Panc1 (cell line): ENCODE results near the gene SCN1B. TPM values are rescaled to one million over a fixed set of nuclear protein-coding genes. Genes with fewer than 3 reads are reported as not detected.

Source experiments
- ATAC-seq: fragments of 200-7000 bp; cut with Tn5 transposase; 2 replicates; pipeline ENCODE4 v1.9.1; 2020; ENCODE audit warnings: mild to moderate bottlenecking, moderate library complexity
- BruUV-seq: library from RNA; stranded (reverse); fragments of 400-500 nt; replicated peaks from 2 replicates; lab custom pipeline; 2021; lab: Mats Ljungman, UMichigan
- CTCF ChIA-PET: fragments of 300-600 bp; sonication (Branson Sonifier 250); formaldehyde crosslinking; loops from one replicate; lab custom pipeline; 2022; ENCODE audit warnings: antibody characterized with exemption; lab: Charles Lee
- POLR2A ChIA-PET: fragments of 300-600 bp; sonication (Branson Sonifier 250); formaldehyde crosslinking; loops from one replicate; lab custom pipeline; 2022; ENCODE audit warnings: antibody characterized with exemption; lab: Charles Lee
- DNase-seq: peaks from one replicate; pipeline ENCODE4 v3.0.0-alpha.2; 2010; ENCODE audit warnings: low read depth, low spot score
- H3K27ac ChIP-seq: 2 replicates; pipeline ENCODE4 v1.5.1; 2011; ENCODE audit warnings: mild to moderate bottlenecking, low read length, inconsistent platforms
- H3K27me3 ChIP-seq: fragments of 200-500 bp; sonication (Bioruptor generic); 2 replicates; pipeline ENCODE4 v1.6.0; 2014; ENCODE audit warnings: low read length, inconsistent platforms; ENCODE audit not compliant: control insufficient read depth, insufficient read depth
- H3K36me3 ChIP-seq: fragments of 200-500 bp; sonication (Bioruptor generic); 2 replicates; pipeline ENCODE4 v1.5.1; 2014; ENCODE audit warnings: inconsistent platforms, mild to moderate bottlenecking, low read length, moderate library complexity; ENCODE audit not compliant: control insufficient read depth, insufficient read depth
- H3K4me1 ChIP-seq: 2 replicates; pipeline ENCODE4 v1.5.1; 2011; ENCODE audit warnings: inconsistent platforms, mild to moderate bottlenecking, low read length, moderate library complexity; ENCODE audit not compliant: control insufficient read depth, insufficient read depth
- H3K4me3 ChIP-seq, 2 experiments: 2 replicates each; pipeline ENCODE4 v1.5.1; 2011 to 2012; ENCODE audit warnings: low read depth in 2 of 2, low read length in 2 of 2, mild to moderate bottlenecking in 2 of 2, inconsistent platforms in 1 of 2, moderate library complexity in 1 of 2
- H3K9me3 ChIP-seq: fragments of 200-500 bp; sonication (Bioruptor generic); 2 replicates; pipeline ENCODE4 v1.5.1; 2014; ENCODE audit warnings: low read depth, mild to moderate bottlenecking, inconsistent platforms, low read length, moderate library complexity; ENCODE audit not compliant: control insufficient read depth, insufficient read depth
- POLR2AphosphoS5 ChIP-seq: IDR thresholded peaks from 2 replicates; pipeline ENCODE4 v1.6.1; 2012; ENCODE audit warnings: mild to moderate bottlenecking, low read depth, low read length, moderate library complexity
- SIN3A ChIP-seq: IDR thresholded peaks from 2 replicates; pipeline ENCODE4 v1.6.1; 2012; ENCODE audit warnings: low read depth, mild to moderate bottlenecking, low read length, moderate library complexity, borderline replicate concordance; ENCODE audit not compliant: insufficient read depth
- TCF7L2 ChIP-seq: IDR thresholded peaks from 2 replicates; pipeline ENCODE4 v1.6.1; 2011; ENCODE audit warnings: mild to moderate bottlenecking, low read depth, low read length, inconsistent platforms
- in situ Hi-C: cut with HindIII; loops from 2 replicates; pipeline ENCODE4 v1.10.0; 2016; ENCODE audit warnings: low sequenced_read_pairs, low pct_unique_long_range_greater_than_20kb
- intact Hi-C: fragments of 100-400 bp; cut with micrococcal nuclease; formaldehyde crosslinking; loops from one replicate; pipeline ENCODE4 v1.10.0; 2022; ENCODE audit not compliant: unreplicated experiment
- total RNA-seq: library from RNA; stranded (reverse); gene quantifications from one replicate; pipeline ENCODE4 v1.2.1, GENCODE V29; 2021; ENCODE audit not compliant: unreplicated experiment
- TF ChIP-seq, protein P1 (sequence below): fragments of 450-650 bp; IDR thresholded peaks from 2 replicates; pipeline ENCODE4 v1.5.1; 2017; ENCODE audit warnings: mild to moderate bottlenecking
- TF ChIP-seq, protein P2 (sequence below), 2 experiments: IDR thresholded peaks; 2 replicates each; pipeline ENCODE4 v1.6.1; 2011 to 2012; ENCODE audit warnings: low read depth in 2 of 2, control low read depth in 1 of 2, low read length in 1 of 2, mild to moderate bottlenecking in 1 of 2, moderate library complexity in 1 of 2; ENCODE audit not compliant: insufficient read depth in 1 of 2

SCN1B gene
- total RNA-seq, 1 experiment from 2014 or later = 4.6 TPM

GRCh38 chr19:35077411-35078223 is 47.3 kb downstream of the SCN1B start:
- TF ChIP-seq, protein P1, sequence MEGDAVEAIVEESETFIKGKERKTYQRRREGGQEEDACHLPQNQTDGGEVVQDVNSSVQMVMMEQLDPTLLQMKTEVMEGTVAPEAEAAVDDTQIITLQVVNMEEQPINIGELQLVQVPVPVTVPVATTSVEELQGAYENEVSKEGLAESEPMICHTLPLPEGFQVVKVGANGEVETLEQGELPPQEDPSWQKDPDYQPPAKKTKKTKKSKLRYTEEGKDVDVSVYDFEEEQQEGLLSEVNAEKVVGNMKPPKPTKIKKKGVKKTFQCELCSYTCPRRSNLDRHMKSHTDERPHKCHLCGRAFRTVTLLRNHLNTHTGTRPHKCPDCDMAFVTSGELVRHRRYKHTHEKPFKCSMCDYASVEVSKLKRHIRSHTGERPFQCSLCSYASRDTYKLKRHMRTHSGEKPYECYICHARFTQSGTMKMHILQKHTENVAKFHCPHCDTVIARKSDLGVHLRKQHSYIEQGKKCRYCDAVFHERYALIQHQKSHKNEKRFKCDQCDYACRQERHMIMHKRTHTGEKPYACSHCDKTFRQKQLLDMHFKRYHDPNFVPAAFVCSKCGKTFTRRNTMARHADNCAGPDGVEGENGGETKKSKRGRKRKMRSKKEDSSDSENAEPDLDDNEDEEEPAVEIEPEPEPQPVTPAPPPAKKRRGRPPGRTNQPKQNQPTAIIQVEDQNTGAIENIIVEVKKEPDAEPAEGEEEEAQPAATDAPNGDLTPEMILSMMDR = no peak
- H3K36me3 ChIP-seq = no peaks in the 10 kb centered on the region
- in situ Hi-C loops = no loop called here
- ATAC-seq (no peak), DNase-seq (no peak)
- H3K27me3 ChIP-seq = no peaks in the 10 kb centered on the region; the same call in 1 of the 2 replicates
- POLR2A ChIA-PET = interaction anchor here (0.7 kb wide), 1 partner anchor 824 kb away, joined by 3 read pairs; no protein-coding TSS in a partner anchor
- H3K4me1 ChIP-seq = no peaks in the 10 kb centered on the region
- no peaks in the 10 kb centered on the region for H3K9me3 ChIP-seq
- intact Hi-C loops = no loop called here
- no peak overlapping the region for H3K4me3 ChIP-seq
- CTCF ChIA-PET = no interaction called here
- no TSS peak for BruUV-seq
- no peak overlapping the region for H3K27ac ChIP-seq

DNA sequence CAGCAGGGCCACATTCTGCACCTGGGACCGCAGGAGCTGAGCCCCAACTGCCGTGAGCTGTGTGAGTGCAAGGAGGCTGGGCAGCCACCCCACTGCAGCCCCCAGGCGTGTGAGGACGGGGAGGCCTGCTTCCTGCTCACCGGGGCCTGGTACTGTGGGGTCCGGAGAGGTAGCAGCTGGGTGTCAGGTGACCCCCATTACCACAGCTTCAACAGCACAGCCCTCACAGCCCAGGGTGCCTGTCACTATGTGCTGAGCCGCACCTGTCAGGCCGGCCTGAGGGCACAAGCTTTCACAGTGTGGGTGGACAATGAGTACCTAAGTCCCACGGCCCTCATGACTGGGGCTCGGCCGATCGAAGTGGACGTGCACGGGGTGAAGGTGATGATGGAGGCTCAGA is 49.6 kb downstream of the SCN1B start:
- Histone ChIP-seq H3K27ac (no peak overlapping the region), H3K36me3 (no peaks in the 10 kb centered on the region), H3K4me1 (no peaks in the 10 kb centered on the region), H3K4me3 (no peak overlapping the region), H3K9me3 (no peaks in the 10 kb centered on the region), H3K27me3 (no peaks in the 10 kb centered on the region; the same call in 1 of the 2 replicates)
- intact Hi-C loops (no loop called here), in situ Hi-C loops (no loop called here)
- no TSS peak for BruUV-seq
- POLR2A ChIA-PET = no interaction called here
- DNase-seq (no peak), ATAC-seq (no peak)
- TF ChIP-seq POLR2AphosphoS5 = no peak
- no peak for TF ChIP-seq SIN3A
- CTCF ChIA-PET = no interaction called here

- in situ Hi-C loops = no loop called here
- intact Hi-C loops = no loop called here
- no TSS peak for BruUV-seq
- no peaks in the 10 kb centered on the region for H3K36me3 ChIP-seq
- no peak overlapping the region for H3K27ac ChIP-seq
- ChIA-PET POLR2A (no interaction called here), CTCF (interaction anchor here (0.6 to 0.7 kb wide), 2 partner anchors 24 to 36 kb away, joined by 3 read pairs; no protein-coding TSS in a partner anchor)
- no peak overlapping the region for H3K4me3 ChIP-seq
- DNase-seq (no peak), ATAC-seq (no peak)
- TF ChIP-seq, protein P1 = no peak
- TF ChIP-seq SIN3A = no peak
- TF ChIP-seq, protein P2, sequence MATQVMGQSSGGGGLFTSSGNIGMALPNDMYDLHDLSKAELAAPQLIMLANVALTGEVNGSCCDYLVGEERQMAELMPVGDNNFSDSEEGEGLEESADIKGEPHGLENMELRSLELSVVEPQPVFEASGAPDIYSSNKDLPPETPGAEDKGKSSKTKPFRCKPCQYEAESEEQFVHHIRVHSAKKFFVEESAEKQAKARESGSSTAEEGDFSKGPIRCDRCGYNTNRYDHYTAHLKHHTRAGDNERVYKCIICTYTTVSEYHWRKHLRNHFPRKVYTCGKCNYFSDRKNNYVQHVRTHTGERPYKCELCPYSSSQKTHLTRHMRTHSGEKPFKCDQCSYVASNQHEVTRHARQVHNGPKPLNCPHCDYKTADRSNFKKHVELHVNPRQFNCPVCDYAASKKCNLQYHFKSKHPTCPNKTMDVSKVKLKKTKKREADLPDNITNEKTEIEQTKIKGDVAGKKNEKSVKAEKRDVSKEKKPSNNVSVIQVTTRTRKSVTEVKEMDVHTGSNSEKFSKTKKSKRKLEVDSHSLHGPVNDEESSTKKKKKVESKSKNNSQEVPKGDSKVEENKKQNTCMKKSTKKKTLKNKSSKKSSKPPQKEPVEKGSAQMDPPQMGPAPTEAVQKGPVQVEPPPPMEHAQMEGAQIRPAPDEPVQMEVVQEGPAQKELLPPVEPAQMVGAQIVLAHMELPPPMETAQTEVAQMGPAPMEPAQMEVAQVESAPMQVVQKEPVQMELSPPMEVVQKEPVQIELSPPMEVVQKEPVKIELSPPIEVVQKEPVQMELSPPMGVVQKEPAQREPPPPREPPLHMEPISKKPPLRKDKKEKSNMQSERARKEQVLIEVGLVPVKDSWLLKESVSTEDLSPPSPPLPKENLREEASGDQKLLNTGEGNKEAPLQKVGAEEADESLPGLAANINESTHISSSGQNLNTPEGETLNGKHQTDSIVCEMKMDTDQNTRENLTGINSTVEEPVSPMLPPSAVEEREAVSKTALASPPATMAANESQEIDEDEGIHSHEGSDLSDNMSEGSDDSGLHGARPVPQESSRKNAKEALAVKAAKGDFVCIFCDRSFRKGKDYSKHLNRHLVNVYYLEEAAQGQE (IDR thresholded peaks at IDR 0.05; ENCODE audit: insufficient read depth in 1 of 2, low read depth in 2 of 2, low read length in 1 of 2) = no peak
- TF ChIP-seq TCF7L2 = no peak
- no peak for TF ChIP-seq POLR2AphosphoS5
- H3K27me3 ChIP-seq = no peaks in the 10 kb centered on the region; the same call in 1 of the 2 replicates
- no peaks in the 10 kb centered on the region for H3K4me1 ChIP-seq
- H3K9me3 ChIP-seq = no peaks in the 10 kb centered on the region
Measured at GRCh38 chr19:35080613-35081170, 50.4 kb downstream of the SCN1B start.
